AG09309 (cell line): ENCODE results near the gene KCTD13.
"Not testable (repeated sequence)": the region's sequence is repeated elsewhere in the genome, so short reads cannot be mapped to it uniquely, and the experiment has no call there.

ENCODE experiments used
- DNase-seq: peaks from one replicate; pipeline ENCODE4 v3.0.0-alpha.2; 2010; ENCODE audit warnings: low read depth
- H3K4me3 ChIP-seq: 2 replicates; pipeline ENCODE4 v1.5.1; 2011; ENCODE audit warnings: mild to moderate bottlenecking, low read depth, low read length, moderate library complexity; ENCODE audit not compliant: control insufficient read depth
- TF ChIP-seq, protein P1 (sequence below): IDR thresholded peaks from 2 replicates; pipeline ENCODE4 v1.5.1; 2011; ENCODE audit warnings: mild to moderate bottlenecking, low read depth, low read length, inconsistent platforms; ENCODE audit not compliant: insufficient read depth, control insufficient read depth; ENCODE audit errors: missing control alignments

Gene KCTD13

GRCh38 chr16:29894352-29894751 is 31.7 kb downstream of the KCTD13 start:
- DNase-seq = no peak
- TF ChIP-seq, protein P1, sequence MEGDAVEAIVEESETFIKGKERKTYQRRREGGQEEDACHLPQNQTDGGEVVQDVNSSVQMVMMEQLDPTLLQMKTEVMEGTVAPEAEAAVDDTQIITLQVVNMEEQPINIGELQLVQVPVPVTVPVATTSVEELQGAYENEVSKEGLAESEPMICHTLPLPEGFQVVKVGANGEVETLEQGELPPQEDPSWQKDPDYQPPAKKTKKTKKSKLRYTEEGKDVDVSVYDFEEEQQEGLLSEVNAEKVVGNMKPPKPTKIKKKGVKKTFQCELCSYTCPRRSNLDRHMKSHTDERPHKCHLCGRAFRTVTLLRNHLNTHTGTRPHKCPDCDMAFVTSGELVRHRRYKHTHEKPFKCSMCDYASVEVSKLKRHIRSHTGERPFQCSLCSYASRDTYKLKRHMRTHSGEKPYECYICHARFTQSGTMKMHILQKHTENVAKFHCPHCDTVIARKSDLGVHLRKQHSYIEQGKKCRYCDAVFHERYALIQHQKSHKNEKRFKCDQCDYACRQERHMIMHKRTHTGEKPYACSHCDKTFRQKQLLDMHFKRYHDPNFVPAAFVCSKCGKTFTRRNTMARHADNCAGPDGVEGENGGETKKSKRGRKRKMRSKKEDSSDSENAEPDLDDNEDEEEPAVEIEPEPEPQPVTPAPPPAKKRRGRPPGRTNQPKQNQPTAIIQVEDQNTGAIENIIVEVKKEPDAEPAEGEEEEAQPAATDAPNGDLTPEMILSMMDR = no peak
- H3K4me3 ChIP-seq = no peak overlapping the region

DNA sequence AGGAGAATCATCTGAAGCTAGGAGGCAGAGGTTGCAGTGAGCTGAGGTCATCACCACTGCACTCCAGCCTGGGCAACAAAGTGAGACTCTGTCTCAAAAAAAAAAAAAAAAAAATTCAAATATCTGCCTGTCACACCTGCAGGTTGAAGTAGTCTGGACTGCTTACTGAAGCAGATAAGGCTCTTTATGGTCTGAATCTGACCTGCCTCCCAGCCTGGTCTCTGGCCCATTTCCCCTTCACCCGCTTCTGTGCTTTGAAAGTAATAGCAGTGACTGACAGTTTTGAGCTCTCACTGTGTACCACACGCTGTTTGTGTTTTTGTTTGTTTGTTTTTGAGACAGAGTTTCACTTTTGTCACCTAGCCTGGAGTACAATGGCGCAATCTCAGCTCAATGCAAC is 32.5 kb downstream of the KCTD13 start:
- TF ChIP-seq, protein P1 = no peak
- no peak overlapping the region for H3K4me3 ChIP-seq
- DNase-seq = no peak

DNA sequence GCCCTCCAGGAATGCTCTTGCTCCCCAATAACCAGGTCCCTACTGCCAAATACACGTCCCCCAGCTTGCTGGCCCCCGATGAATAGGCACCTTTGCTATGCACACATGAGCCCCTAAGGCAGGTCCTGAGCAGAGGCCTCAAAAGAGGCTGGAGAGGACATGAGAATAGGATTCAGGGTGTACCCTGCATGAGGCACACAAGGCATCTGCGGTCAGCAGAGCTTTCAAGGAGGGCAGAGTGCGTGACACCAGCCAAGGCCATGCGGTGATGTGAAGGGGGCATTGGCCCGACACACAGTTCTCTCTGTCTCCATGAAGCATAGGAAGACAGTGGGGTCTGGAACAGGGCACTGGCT is 33.6 kb downstream of the KCTD13 start:
- no peak overlapping the region for H3K4me3 ChIP-seq
- DNase-seq = no peak
- TF ChIP-seq, protein P1 = no peak

- TF ChIP-seq, protein P1 = no peak
- DNase-seq = no peak
- no peak overlapping the region for H3K4me3 ChIP-seq
These were observed 34.2 kb downstream of the KCTD13 start for GRCh38 chr16:29891525-29892457.

GRCh38 chr16:29889372-29889771 is 36.7 kb downstream of the KCTD13 start:
- not testable (repeated sequence) for H3K4me3 ChIP-seq, DNase-seq

DNA sequence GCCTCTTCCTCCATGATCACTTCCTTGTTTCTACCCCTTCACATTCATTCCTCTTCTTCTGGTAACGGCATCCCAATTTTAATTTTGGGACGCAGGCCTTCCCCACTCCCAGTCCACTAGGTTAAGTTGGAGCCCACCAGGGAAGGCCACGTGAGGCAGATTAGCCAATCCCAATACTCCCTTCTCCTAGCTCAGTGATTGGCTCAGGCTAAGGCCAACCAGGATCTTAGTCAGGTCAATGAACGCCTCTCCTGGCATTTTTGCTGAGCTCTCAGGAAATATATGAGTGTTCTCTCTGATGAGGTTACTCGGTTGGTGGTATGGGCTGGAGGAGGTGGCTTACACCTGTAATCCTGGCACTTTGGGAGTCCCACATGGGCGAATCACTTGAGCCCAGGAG is 42.0 kb downstream of the KCTD13 start:
- no peak overlapping the region for H3K4me3 ChIP-seq
- no peak for DNase-seq
- TF ChIP-seq, protein P1 = no peak

GRCh38 chr16:29881050-29881449 is 45.0 kb downstream of the KCTD13 start:
- DNase-seq = no peak
- TF ChIP-seq, protein P1 = no peak
- no peak overlapping the region for H3K4me3 ChIP-seq
